Activated T-helper 17 cell treated with anti-CD3 and anti-CD28 coated beads, Interleukin-2, amount 50 U/mL, for 72 hours (primary cell): ENCODE data around the gene RBM18. TPM values are rescaled to one million over a fixed set of nuclear protein-coding genes. Genes with fewer than 3 reads are reported as not detected.

Source experiments
- ATAC-seq: fragments of 150-1000 bp; cut with Tn5 transposase; replicated peaks from 2 replicates; pipeline ENCODE4 v1.10.0; 2021; ENCODE audit warnings: mild to moderate bottlenecking, moderate library complexity
- H3K27ac Mint-ChIP-seq: one replicate; pipeline ENCODE4 v1.8.0; 2022; ENCODE audit warnings: mixed read lengths
- H3K27me3 Mint-ChIP-seq: one replicate; pipeline ENCODE4 v1.8.0; 2022; ENCODE audit warnings: mixed read lengths
- H3K36me3 Mint-ChIP-seq: one replicate; pipeline ENCODE4 v1.8.0; 2022; ENCODE audit warnings: low read depth, mild to moderate bottlenecking, mixed read lengths
- H3K4me1 Mint-ChIP-seq: one replicate; pipeline ENCODE4 v1.8.0; 2022; ENCODE audit warnings: mixed read lengths
- H3K4me3 Mint-ChIP-seq: one replicate; pipeline ENCODE4 v1.8.0; 2022; ENCODE audit warnings: mild to moderate bottlenecking, mixed read lengths
- H3K9me3 Mint-ChIP-seq: one replicate; pipeline ENCODE4 v1.8.0; 2022; ENCODE audit warnings: mixed read lengths
- total RNA-seq, 2 donors: library from RNA; stranded (reverse); gene quantifications; one replicate each; pipeline ENCODE4 v1.2.3, GENCODE V29; 2022

Gene RBM18
- total RNA-seq, 2 donors from 2014 or later: 25.7 to 36.1 TPM

- Mint-ChIP-seq H3K4me3 (no peak overlapping the region), H3K27ac (no peak overlapping the region), H3K27me3 (no peaks in the 10 kb centered on the region), H3K9me3 (no peaks in the 10 kb centered on the region), H3K4me1 (no peaks in the 10 kb centered on the region), H3K36me3 (peaks cover 69% of the 10 kb centered on the region)
- ATAC-seq: no peak
Observed at GRCh38 chr9:122239722-122240121, 24.9 kb downstream of the RBM18 start.

- Mint-ChIP-seq H3K36me3 (peaks cover 38% of the 10 kb centered on the region), H3K4me1 (no peaks in the 10 kb centered on the region), H3K4me3 (no peak overlapping the region), H3K27ac (no peak overlapping the region), H3K27me3 (no peaks in the 10 kb centered on the region), H3K9me3 (no peaks in the 10 kb centered on the region)
- no peak for ATAC-seq
Observed at GRCh38 chr9:122236681-122237080, 28.0 kb downstream of the RBM18 start.

GRCh38 chr9:122234022-122234748, 30.5 kb downstream of the RBM18 start:
- Mint-ChIP-seq H3K9me3 (no peaks in the 10 kb centered on the region), H3K4me1 (no peaks in the 10 kb centered on the region), H3K27me3 (no peaks in the 10 kb centered on the region), H3K4me3 (no peak overlapping the region), H3K36me3 (peaks cover 13% of the 10 kb centered on the region), H3K27ac (no peak overlapping the region)
- no peak for ATAC-seq

- Mint-ChIP-seq H3K27me3 (no peaks in the 10 kb centered on the region), H3K4me3 (no peak overlapping the region), H3K36me3 (peaks cover under 1% of the 10 kb centered on the region), H3K27ac (no peak overlapping the region), H3K4me1 (no peaks in the 10 kb centered on the region), H3K9me3 (no peaks in the 10 kb centered on the region)
- ATAC-seq: no peak
Observed at GRCh38 chr9:122232796-122233306, 31.8 kb downstream of the RBM18 start.

GRCh38 chr9:122229485-122229837, 35.2 kb downstream of the RBM18 start:
- ATAC-seq: no peak
- H3K4me3 Mint-ChIP-seq: no peak overlapping the region
- H3K27ac Mint-ChIP-seq: no peak overlapping the region
- H3K4me1 Mint-ChIP-seq: no peaks in the 10 kb centered on the region
- H3K36me3 Mint-ChIP-seq: no peaks in the 10 kb centered on the region
- no peaks in the 10 kb centered on the region for H3K9me3 Mint-ChIP-seq
- H3K27me3 Mint-ChIP-seq: peaks cover 22% of the 10 kb centered on the region

GRCh38 chr9:122228568-122229484, 35.8 kb downstream of the RBM18 start, which contains the start of gene LHX6:
Gene LHX6, minus strand, starts transcription at chr9:122228957. Its CDS starts 217 bp downstream, at chr9:122228740.
- ATAC-seq: peak; percentile 23
- peak within 1 kb of the TSS; percentile 10 for H3K4me3 Mint-ChIP-seq
- no peaks in the 10 kb centered on the region for H3K4me1 Mint-ChIP-seq
- H3K27ac Mint-ChIP-seq: no peak within 1 kb of the TSS
- H3K27me3 Mint-ChIP-seq: peaks cover 26% of the 10 kb centered on the region
- H3K9me3 Mint-ChIP-seq: no peaks in the 10 kb centered on the region
- H3K36me3 Mint-ChIP-seq: no peaks in the 10 kb centered on the region

GRCh38 chr9:122228191-122228567, 36.5 kb downstream of the RBM18 start:
- Mint-ChIP-seq H3K4me3 (peak overlapping the region; percentile 10), H3K4me1 (no peaks in the 10 kb centered on the region), H3K27me3 (peaks cover 33% of the 10 kb centered on the region), H3K27ac (no peak overlapping the region), H3K9me3 (no peaks in the 10 kb centered on the region), H3K36me3 (no peaks in the 10 kb centered on the region)
- ATAC-seq: no peak

GRCh38 chr9:122227575-122227900, 37.1 kb downstream of the RBM18 start:
- H3K27me3 Mint-ChIP-seq: peaks cover 39% of the 10 kb centered on the region

GRCh38 chr9:122226758-122227574, 37.7 kb downstream of the RBM18 start:
- Mint-ChIP-seq H3K36me3 (no peaks in the 10 kb centered on the region), H3K9me3 (no peaks in the 10 kb centered on the region), H3K27me3 (peaks cover 45% of the 10 kb centered on the region)

More at GRCh38 chr9:122227575-122227900, 37.1 kb downstream of the RBM18 start:
- H3K36me3 Mint-ChIP-seq: no peaks in the 10 kb centered on the region
- no peak for ATAC-seq
- no peak overlapping the region for H3K4me3 Mint-ChIP-seq
- no peaks in the 10 kb centered on the region for H3K9me3 Mint-ChIP-seq
- H3K4me1 Mint-ChIP-seq: no peaks in the 10 kb centered on the region
- H3K27ac Mint-ChIP-seq: no peak overlapping the region

GRCh38 chr9:122226142-122226757, 38.4 kb downstream of the RBM18 start:
- H3K27me3 Mint-ChIP-seq: peaks cover 52% of the 10 kb centered on the region
- ATAC-seq: no peak
- H3K36me3 Mint-ChIP-seq: no peaks in the 10 kb centered on the region
- H3K4me1 Mint-ChIP-seq: no peaks in the 10 kb centered on the region
- no peak overlapping the region for H3K27ac Mint-ChIP-seq
- H3K4me3 Mint-ChIP-seq: no peak overlapping the region
- H3K9me3 Mint-ChIP-seq: no peaks in the 10 kb centered on the region

More at GRCh38 chr9:122226758-122227574, 37.7 kb downstream of the RBM18 start:
- Mint-ChIP-seq H3K4me1 (no peaks in the 10 kb centered on the region), H3K27ac (no peak overlapping the region), H3K4me3 (no peak overlapping the region)
- no peak for ATAC-seq

- H3K36me3 Mint-ChIP-seq: no peaks in the 10 kb centered on the region
- no peaks in the 10 kb centered on the region for H3K9me3 Mint-ChIP-seq
Observed at GRCh38 chr9:122225312-122226141, 39.1 kb downstream of the RBM18 start.

GRCh38 chr9:122223435-122223834, 41.2 kb downstream of the RBM18 start:
- no peaks in the 10 kb centered on the region for H3K36me3 Mint-ChIP-seq
- H3K9me3 Mint-ChIP-seq: no peaks in the 10 kb centered on the region
- no peak overlapping the region for H3K27ac Mint-ChIP-seq
- peaks cover 71% of the 10 kb centered on the region for H3K27me3 Mint-ChIP-seq
- ATAC-seq: no peak
- no peak overlapping the region for H3K4me3 Mint-ChIP-seq
- no peaks in the 10 kb centered on the region for H3K4me1 Mint-ChIP-seq

More at GRCh38 chr9:122225312-122226141, 39.1 kb downstream of the RBM18 start:
- Mint-ChIP-seq H3K4me1 (no peaks in the 10 kb centered on the region), H3K27ac (no peak overlapping the region), H3K27me3 (peaks cover 56% of the 10 kb centered on the region), H3K4me3 (no peak overlapping the region)
- no peak for ATAC-seq

GRCh38 chr9:122222791-122223190, 41.8 kb downstream of the RBM18 start:
- Mint-ChIP-seq H3K27ac (no peak overlapping the region), H3K4me1 (no peaks in the 10 kb centered on the region), H3K27me3 (peaks cover 77% of the 10 kb centered on the region), H3K36me3 (no peaks in the 10 kb centered on the region), H3K9me3 (no peaks in the 10 kb centered on the region), H3K4me3 (no peak overlapping the region)
- ATAC-seq: no peak
